CD14-positive monocyte (primary cell): ENCODE data around the gene CEBPB. TPM values are rescaled to one million over a fixed set of nuclear protein-coding genes. Genes with fewer than 3 reads are reported as not detected.

ENCODE experiments used
- DNase-seq, 3 donors: peaks; one replicate each; pipeline ENCODE4 v3.0.0-alpha.2; 2011 to 2022
- H2AFZ ChIP-seq: 2 replicates; pipeline ENCODE4 v1.6.0; 2012; ENCODE audit warnings: mild to moderate bottlenecking, low read depth, low read length, inconsistent platforms; ENCODE audit not compliant: insufficient read depth, poor library complexity, severe bottlenecking
- H3K27ac ChIP-seq, 2 donors: 1 replicate in 1 of 2; 2 replicates in 1 of 2; pipeline ENCODE4 v1.5.1; 2012 to 2013; ENCODE audit warnings: low read length in 2 of 2, control low read depth in 1 of 2, inconsistent platforms in 1 of 2, low read depth in 1 of 2, mild to moderate bottlenecking in 1 of 2
- H3K27me3 ChIP-seq, 2 donors: one replicate each; pipeline versions ENCODE4 v1.6.0 to v1.6.1; 2011 to 2013; ENCODE audit warnings: low read length in 2 of 2; ENCODE audit not compliant: control insufficient read depth in 2 of 2, insufficient read depth in 2 of 2
- H3K36me3 ChIP-seq, 2 donors: replicated peaks in 1 of 2; 1 replicate in 1 of 2; 2 replicates in 1 of 2; pipeline versions ENCODE4 v1.5.1 to v1.6.1; 2012 to 2013; ENCODE audit warnings: low read length in 2 of 2, control low read depth in 1 of 2, inconsistent platforms in 1 of 2, mild to moderate bottlenecking in 1 of 2; ENCODE audit not compliant: insufficient read depth in 2 of 2, control insufficient read depth in 1 of 2
- H3K4me1 ChIP-seq, 2 donors: 1 replicate in 1 of 2; 2 replicates in 1 of 2; pipeline versions ENCODE4 v1.5.1 to v1.6.1; 2012 to 2013; ENCODE audit warnings: low read length in 2 of 2, control low read depth in 1 of 2, inconsistent platforms in 1 of 2, mild to moderate bottlenecking in 1 of 2, moderate library complexity in 1 of 2; ENCODE audit not compliant: insufficient read depth in 2 of 2, control insufficient read depth in 1 of 2
- H3K4me2 ChIP-seq: replicated peaks from 2 replicates; pipeline ENCODE3; 2012; ENCODE audit warnings: low read length, moderate library complexity, mild to moderate bottlenecking; ENCODE audit not compliant: poor library complexity, severe bottlenecking; ENCODE audit errors: extremely low read depth
- H3K4me3 ChIP-seq, 3 experiments: fragments of 200-600 bp in 1 of 3; sonication (generic) in 1 of 3; replicated peaks in 1 of 3; 1 replicate in 2 of 3; 2 replicates in 1 of 3; pipeline ENCODE4 v1.5.1; 2011 to 2013; ENCODE audit warnings: low read length in 3 of 3, mild to moderate bottlenecking in 3 of 3, control low read depth in 2 of 3, low read depth in 2 of 3, inconsistent platforms in 1 of 3, moderate library complexity in 1 of 3
- H3K79me2 ChIP-seq: 2 replicates; pipeline ENCODE4 v1.6.0; 2012; ENCODE audit warnings: mild to moderate bottlenecking, control low read depth, inconsistent platforms, low read length, moderate library complexity; ENCODE audit not compliant: insufficient read depth
- H3K9ac ChIP-seq: 2 replicates; pipeline ENCODE4 v1.6.0; 2017; ENCODE audit warnings: low read length, mild to moderate bottlenecking; ENCODE audit not compliant: insufficient read depth, poor library complexity, severe bottlenecking
- H3K9me3 ChIP-seq, 2 donors: replicated peaks in 1 of 2; 1 replicate in 1 of 2; 2 replicates in 1 of 2; pipeline versions ENCODE4 v1.5.1 to v1.6.1; 2012 to 2013; ENCODE audit warnings: low read length in 2 of 2, control low read depth in 1 of 2; ENCODE audit not compliant: control insufficient read depth in 1 of 2, insufficient read depth in 1 of 2
- H4K20me1 ChIP-seq: 2 replicates; pipeline ENCODE4 v1.6.0; 2012; ENCODE audit warnings: mild to moderate bottlenecking, low read length, control low read depth, moderate library complexity; ENCODE audit not compliant: insufficient read depth
- H3K27ac Mint-ChIP-seq, 7 donors: one replicate each; pipeline ENCODE4 v1.8.0; 2020; ENCODE audit warnings: mild to moderate bottlenecking in 7 of 7, mixed read lengths in 7 of 7, moderate library complexity in 6 of 7, inconsistent platforms in 2 of 7
- H3K27me3 Mint-ChIP-seq, 3 donors: one replicate each; pipeline ENCODE4 v1.8.0; 2021 to 2022; ENCODE audit warnings: low read depth in 3 of 3, mild to moderate bottlenecking in 3 of 3, mixed read lengths in 3 of 3, moderate library complexity in 3 of 3, inconsistent platforms in 1 of 3
- H3K36me3 Mint-ChIP-seq, 2 donors: one replicate each; pipeline ENCODE4 v1.8.0; 2020; ENCODE audit warnings: mixed read lengths in 2 of 2, inconsistent platforms in 1 of 2, mild to moderate bottlenecking in 1 of 2
- H3K4me1 Mint-ChIP-seq: one replicate; pipeline ENCODE4 v1.8.0; 2020; ENCODE audit warnings: mild to moderate bottlenecking, mixed read lengths
- H3K4me3 Mint-ChIP-seq, 2 donors: one replicate each; pipeline ENCODE4 v1.8.0; 2020; ENCODE audit warnings: mild to moderate bottlenecking in 2 of 2, mixed read lengths in 2 of 2, moderate library complexity in 1 of 2
- H3K9me3 Mint-ChIP-seq, 7 donors: one replicate each; pipeline ENCODE4 v1.8.0; 2020 to 2022; ENCODE audit warnings: mixed read lengths in 7 of 7, mild to moderate bottlenecking in 6 of 7, moderate library complexity in 6 of 7, inconsistent platforms in 2 of 7
- CTCF ChIP-seq: fragments of 200-600 bp; IDR thresholded peaks from one replicate; pipeline ENCODE4 v1.8.0; 2022; ENCODE audit warnings: antibody characterized with exemption, mild to moderate bottlenecking
- WGBS: methylation state at CpG from one replicate; pipeline ENCODE4 v1.1.5; 2013; ENCODE audit warnings: missing lambda C conversion rate; ENCODE audit not compliant: insufficient coverage; 5-methylcytosine and 5-hydroxymethylcytosine counted together
- intact Hi-C, 2 donors: fragments of 100-400 bp; cut with micrococcal nuclease; formaldehyde crosslinking; loops; one replicate each; pipeline versions ENCODE4 v1.15.0 to v1.15.1; 2023
- polyA plus RNA-seq, 3 donors: library from polyadenylated mRNA; depleted of rRNA in 1 of 3; unstranded in 2 of 3; stranded (reverse) in 1 of 3; fragments of 300-500 nt in 2 of 3; fragments of >200 nt in 1 of 3; fragmentation: Illumina TruSeq in 2 of 3; gene quantifications; 1 replicate in 2 of 3; 2 replicates in 1 of 3; pipeline ENCODE4 v1.2.3, GENCODE V29; 2012 to 2021

CEBPB gene
- polyA plus RNA-seq, 3 donors: 52.4 to 445 (median 80.8) TPM

DNA sequence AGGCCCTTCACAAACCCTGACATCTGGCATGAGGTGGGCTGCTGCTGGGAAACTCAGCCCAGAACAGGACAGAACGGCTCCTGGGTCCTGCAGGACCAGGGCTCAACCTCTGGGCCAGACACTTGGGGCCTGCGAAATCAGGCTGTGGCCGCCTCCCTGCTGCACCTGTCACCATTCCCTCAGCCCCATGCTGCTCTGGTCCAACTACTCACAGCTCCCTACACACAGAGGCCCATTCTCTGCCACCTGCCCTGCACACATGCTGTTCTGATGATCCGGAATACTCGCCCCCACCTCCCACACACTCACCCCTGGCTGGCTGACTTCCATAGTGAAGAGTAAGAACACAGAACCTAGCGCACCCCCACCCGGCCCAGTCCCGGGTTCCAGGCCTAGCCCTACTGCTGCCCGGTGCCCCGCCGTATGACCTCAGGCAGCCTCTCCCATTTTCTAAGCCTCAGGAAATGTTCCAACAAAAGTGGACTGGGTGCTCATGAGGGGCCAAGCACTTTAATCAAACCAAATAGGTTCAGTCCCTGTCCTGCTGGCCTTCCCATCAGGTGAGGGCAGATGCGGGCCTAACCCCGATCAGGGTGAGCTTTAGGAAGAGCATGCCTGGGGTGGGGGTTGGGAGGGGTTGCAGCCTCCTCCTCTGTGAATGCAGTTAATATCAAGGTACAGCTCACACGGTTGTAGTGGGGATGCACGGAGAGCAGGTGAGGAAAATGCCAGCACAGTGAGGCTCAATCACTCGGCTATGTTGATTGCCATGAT lies 41.0 kb upstream of the CEBPB start:
- WGBS: 100% methylated on average over 7 of the region's 16 CpGs
- H3K9ac ChIP-seq: no peak overlapping the region
- no peak overlapping the region for H2AFZ ChIP-seq
- H3K27me3 ChIP-seq: no peaks in the 10 kb centered on the region
- TF ChIP-seq CTCF: no peak
- H3K27me3 Mint-ChIP-seq: peaks cover 0 to 6% (median 2%) of the 10 kb centered on the region in 3 donors
- peak overlapping the region in 5 of 7 donors; percentile 35 to 98 (median 75) for H3K27ac Mint-ChIP-seq
- H3K36me3 Mint-ChIP-seq: peaks cover 37 to 51% of the 10 kb centered on the region in 2 donors
- peaks cover 75% of the 10 kb centered on the region for H3K79me2 ChIP-seq
- peaks cover 70% of the 10 kb centered on the region for H3K4me1 Mint-ChIP-seq
- H3K9me3 Mint-ChIP-seq: no peaks in the 10 kb centered on the region
- H3K36me3 ChIP-seq: peaks cover 14 to 29% of the 10 kb centered on the region in 2 donors
- no peak for DNase-seq
- peaks cover 61 to 78% of the 10 kb centered on the region in 2 donors for H3K4me1 ChIP-seq
- intact Hi-C loops: no loop called here
- H3K4me3 Mint-ChIP-seq: no peak overlapping the region
- H3K4me2 ChIP-seq: no peak overlapping the region
- H3K9me3 ChIP-seq: no peaks in the 10 kb centered on the region
- H3K27ac ChIP-seq: peak overlapping the region in 1 of 2 donors; percentile 46
- peaks cover 14% of the 10 kb centered on the region for H4K20me1 ChIP-seq
- H3K4me3 ChIP-seq: no peak overlapping the region

DNA sequence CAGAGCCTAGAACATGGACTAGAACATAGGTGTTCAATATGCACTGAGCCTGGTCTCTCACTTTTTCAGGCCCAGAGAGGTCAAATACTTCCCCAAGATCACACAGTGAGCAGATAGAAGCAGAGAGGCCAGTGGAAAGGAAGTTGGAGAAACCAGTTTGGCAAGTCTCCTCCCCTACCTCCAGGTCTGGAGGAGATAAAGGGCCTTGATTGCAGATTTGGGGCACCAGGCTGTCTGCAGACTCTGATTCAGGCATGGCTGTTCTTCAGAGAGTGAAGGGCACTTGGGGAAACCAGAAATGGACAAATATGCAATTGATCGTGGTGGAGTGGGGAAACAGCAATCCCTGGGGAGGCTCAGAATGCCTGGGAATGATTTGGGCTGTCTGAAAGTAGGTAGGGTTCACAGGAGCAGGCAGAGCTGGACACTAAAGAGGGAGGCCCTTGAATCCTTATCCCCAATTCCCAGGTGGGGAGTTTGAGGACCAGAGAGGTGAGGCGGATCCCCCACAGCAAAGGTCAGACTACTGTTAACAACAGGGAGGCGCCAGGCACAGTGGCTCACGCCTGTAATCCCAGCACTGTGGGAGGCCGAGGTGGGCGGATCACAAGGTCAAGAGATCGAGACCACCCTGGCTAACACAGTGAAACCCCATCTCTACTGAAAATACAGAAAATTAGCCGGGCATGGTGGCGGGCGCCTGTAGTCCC lies 39.4 kb upstream of the CEBPB start:
- no peak for TF ChIP-seq CTCF
- peaks cover 14% of the 10 kb centered on the region for H4K20me1 ChIP-seq
- H3K27me3 ChIP-seq: no peaks in the 10 kb centered on the region
- peak overlapping the region in 1 of 3 experiments; percentile 1 for H3K4me3 ChIP-seq
- intact Hi-C loops: no loop called here
- peaks cover 14 to 29% of the 10 kb centered on the region in 2 donors for H3K36me3 ChIP-seq
- no peak for DNase-seq
- peak overlapping the region in 1 of 2 donors; percentile 39 for H3K27ac ChIP-seq
- 90% methylated on average over 2 of the region's 10 CpGs for WGBS
- H3K9me3 Mint-ChIP-seq: no peaks in the 10 kb centered on the region
- H2AFZ ChIP-seq: no peak overlapping the region
- H3K79me2 ChIP-seq: peaks cover 63% of the 10 kb centered on the region
- H3K4me1 ChIP-seq: peaks cover 46 to 65% of the 10 kb centered on the region in 2 donors
- H3K4me1 Mint-ChIP-seq: peaks cover 62% of the 10 kb centered on the region
- peaks cover 33 to 47% of the 10 kb centered on the region in 2 donors for H3K36me3 Mint-ChIP-seq
- H3K4me2 ChIP-seq: peak overlapping the region; percentile 27
- H3K9me3 ChIP-seq: no peaks in the 10 kb centered on the region
- H3K9ac ChIP-seq: no peak overlapping the region
- peak overlapping the region in 1 of 2 donors; percentile 48 for H3K4me3 Mint-ChIP-seq
- H3K27me3 Mint-ChIP-seq: peaks cover 1 to 9% (median 2%) of the 10 kb centered on the region in 3 donors
- peak overlapping the region; percentile 28 to 98 (median 84) for H3K27ac Mint-ChIP-seq
